ENCODE measurements around the gene NFKB1.

DNA sequence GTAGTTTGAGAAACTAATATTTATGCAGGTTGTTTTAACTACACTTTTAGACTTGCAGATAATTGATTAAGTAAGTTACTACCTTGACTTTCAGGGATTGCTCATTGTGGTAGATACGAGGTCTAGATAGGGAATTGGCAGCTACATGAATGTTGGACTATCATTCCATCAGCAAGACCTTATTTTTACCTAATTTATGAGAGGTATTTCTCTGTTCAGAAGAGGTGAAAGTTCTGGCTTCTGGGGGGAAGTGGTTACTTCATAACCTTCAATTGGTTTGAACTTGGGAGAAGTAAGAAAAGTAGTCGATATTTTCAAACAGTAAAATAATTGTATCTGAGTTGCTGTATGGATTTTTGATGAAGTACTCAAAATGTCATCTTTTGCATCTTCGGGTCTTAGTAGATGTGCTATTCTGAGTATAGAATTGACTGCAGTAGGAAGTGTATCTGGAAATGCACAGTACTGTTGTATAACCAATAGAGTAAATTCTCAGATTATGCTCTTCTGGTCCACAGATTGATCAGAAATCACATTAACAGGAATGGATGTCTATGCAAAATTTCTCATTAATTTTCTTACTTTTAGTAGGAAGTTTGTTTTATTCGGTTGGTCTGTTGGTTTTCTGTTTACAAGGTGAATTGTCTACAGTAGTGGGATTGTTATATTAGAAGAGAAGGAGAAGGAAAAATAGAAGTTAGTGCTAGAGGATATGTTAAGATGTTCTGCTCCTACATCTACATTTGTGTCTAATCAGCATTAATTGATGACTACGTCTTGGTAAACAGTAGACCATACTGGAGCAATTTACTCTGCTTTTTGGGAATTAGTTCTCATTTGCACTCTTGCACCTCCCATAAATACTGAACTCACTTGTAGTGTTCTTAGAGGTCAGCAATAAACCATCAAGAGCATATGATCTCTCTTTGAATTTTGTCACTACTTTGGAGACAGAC is 3.0 kb downstream of the NFKB1 start:
- TF ChIP-seq SP1 (IDR thresholded peaks at IDR 0.05) (no peak), ELF4 (IDR thresholded peaks at IDR 0.05) (no peak)
